SK-N-MC (cell line): ENCODE data around the gene CDH12.

Source experiments
- DNase-seq: peaks from one replicate; pipeline ENCODE4 v3.0.0-alpha.2; 2011; ENCODE audit warnings: low read depth, low spot score
- H3K27ac ChIP-seq: fragments of 200-600 bp; sonication (generic); 2 replicates; pipeline ENCODE4 v1.5.1; 2016; ENCODE audit warnings: mixed run types
- H3K36me3 ChIP-seq: fragments of 200-600 bp; sonication (generic); 2 replicates; pipeline ENCODE4 v1.6.1; 2017; ENCODE audit warnings: antibody characterized with exemption, low read length, mixed read lengths; ENCODE audit not compliant: insufficient read depth
- H3K4me3 ChIP-seq: fragments of 200-600 bp; sonication (generic); 2 replicates; pipeline ENCODE4 v1.5.1; 2016
- H3K9ac ChIP-seq: fragments of 200-600 bp; sonication (generic); 2 replicates; pipeline ENCODE4 v1.8.0; 2017; ENCODE audit warnings: mixed run types, mixed read lengths; ENCODE audit not compliant: insufficient read length
- H3K9me3 ChIP-seq: fragments of 200-600 bp; sonication (generic); 2 replicates; pipeline ENCODE4 v1.6.1; 2017; ENCODE audit warnings: low read depth, mild to moderate bottlenecking, antibody characterized with exemption, low read length, moderate library complexity, mixed read lengths
- EZH2 ChIP-seq: fragments of 200-600 bp; sonication (generic); IDR thresholded peaks from one replicate; pipeline ENCODE4 v1.6.1; 2017; ENCODE audit warnings: antibody characterized with exemption
- FOXP2 ChIP-seq: optimal IDR thresholded peaks from 2 replicates; pipeline ENCODE3; 2011; ENCODE audit warnings: mild to moderate bottlenecking, moderate library complexity; ENCODE audit not compliant: insufficient read depth; ENCODE audit errors: extremely low read length, control extremely low read depth
- POLR2AphosphoS5 ChIP-seq: IDR thresholded peaks from 2 replicates; pipeline ENCODE4 v1.6.1; 2012; ENCODE audit warnings: mild to moderate bottlenecking, low read depth, low read length, borderline replicate concordance

The CDH12 gene

GRCh38 chr5:22102823-22103359 is 750.3 kb downstream of the CDH12 start:
- Histone ChIP-seq H3K27ac (no peak overlapping the region), H3K4me3 (no peak overlapping the region), H3K9me3 (no peaks in the 10 kb centered on the region), H3K9ac (no peak overlapping the region), H3K36me3 (no peaks in the 10 kb centered on the region)
- TF ChIP-seq EZH2 (no peak), POLR2AphosphoS5 (no peak), FOXP2 (no peak)
- DNase-seq, result no peak

GRCh38 chr5:22088517-22088916 is 764.6 kb downstream of the CDH12 start:
- Histone ChIP-seq H3K9ac (no peak overlapping the region), H3K4me3 (no peak overlapping the region), H3K36me3 (no peaks in the 10 kb centered on the region), H3K9me3 (no peaks in the 10 kb centered on the region), H3K27ac (no peak overlapping the region)
- TF ChIP-seq FOXP2 (no peak), EZH2 (no peak), POLR2AphosphoS5 (no peak)
- no peak for DNase-seq

GRCh38 chr5:22079566-22079965 is 773.6 kb downstream of the CDH12 start:
- no peak for DNase-seq
- Histone ChIP-seq H3K9ac (no peak overlapping the region), H3K4me3 (no peak overlapping the region), H3K36me3 (no peaks in the 10 kb centered on the region), H3K9me3 (no peaks in the 10 kb centered on the region), H3K27ac (no peak overlapping the region; the same call in 1 of the 2 replicates)
- TF ChIP-seq EZH2, result no peak
- no peak for TF ChIP-seq POLR2AphosphoS5
- no peak for TF ChIP-seq FOXP2

- no peak overlapping the region; the same call in 1 of the 2 replicates for H3K27ac ChIP-seq
- H3K9ac ChIP-seq, result no peak overlapping the region
- DNase-seq, result no peak
- H3K36me3 ChIP-seq, result no peaks in the 10 kb centered on the region
- TF ChIP-seq EZH2 (no peak), FOXP2 (no peak), POLR2AphosphoS5 (no peak)
- H3K9me3 ChIP-seq, result no peaks in the 10 kb centered on the region
- H3K4me3 ChIP-seq, result no peak overlapping the region
Measured at GRCh38 chr5:22079002-22079401, 774.1 kb downstream of the CDH12 start.

- Histone ChIP-seq H3K36me3 (no peaks in the 10 kb centered on the region), H3K9me3 (no peaks in the 10 kb centered on the region), H3K4me3 (no peak overlapping the region), H3K27ac (no peak overlapping the region), H3K9ac (no peak overlapping the region)
- TF ChIP-seq POLR2AphosphoS5, result no peak
- no peak for TF ChIP-seq FOXP2
- no peak for TF ChIP-seq EZH2
- DNase-seq, result no peak
Measured at GRCh38 chr5:22076586-22076985, 776.6 kb downstream of the CDH12 start.

GRCh38 chr5:22070186-22070728 is 782.9 kb downstream of the CDH12 start:
- Histone ChIP-seq H3K36me3 (no peaks in the 10 kb centered on the region), H3K27ac (no peak overlapping the region), H3K9me3 (no peaks in the 10 kb centered on the region), H3K4me3 (no peak overlapping the region), H3K9ac (no peak overlapping the region)
- TF ChIP-seq EZH2 (no peak), POLR2AphosphoS5 (no peak), FOXP2 (no peak)
- no peak for DNase-seq

GRCh38 chr5:22063717-22064116 is 789.4 kb downstream of the CDH12 start:
- Histone ChIP-seq H3K9me3 (no peaks in the 10 kb centered on the region), H3K36me3 (no peaks in the 10 kb centered on the region), H3K27ac (no peak overlapping the region), H3K4me3 (no peak overlapping the region), H3K9ac (no peak overlapping the region)
- no peak for DNase-seq
- TF ChIP-seq EZH2 (no peak), FOXP2 (no peak)

- no peaks in the 10 kb centered on the region for H3K9me3 ChIP-seq
- DNase-seq, result no peak
- no peak overlapping the region for H3K9ac ChIP-seq
- no peaks in the 10 kb centered on the region for H3K36me3 ChIP-seq
- H3K27ac ChIP-seq, result no peak overlapping the region
- TF ChIP-seq POLR2AphosphoS5 (no peak), EZH2 (no peak), FOXP2 (no peak)
- no peak overlapping the region for H3K4me3 ChIP-seq
Measured at GRCh38 chr5:22058620-22059019, 794.5 kb downstream of the CDH12 start.

- H3K4me3 ChIP-seq, result no peak overlapping the region
- H3K36me3 ChIP-seq, result no peaks in the 10 kb centered on the region
- H3K27ac ChIP-seq, result no peak overlapping the region
- no peak for TF ChIP-seq FOXP2
- no peak for TF ChIP-seq EZH2
- TF ChIP-seq POLR2AphosphoS5, result no peak
- no peaks in the 10 kb centered on the region for H3K9me3 ChIP-seq
- H3K9ac ChIP-seq, result no peak overlapping the region
- DNase-seq, result no peak
Measured at GRCh38 chr5:22057012-22057411, 796.1 kb downstream of the CDH12 start.
